ENCODE measurements around the gene NHEJ1.

The NHEJ1 gene

GRCh38 chr2:219073413-219074129 is 87.0 kb downstream of the NHEJ1 start:
- DNase-seq = peak; percentile 60
- Histone ChIP-seq H3K36me3 (replicated peaks) (peaks cover 3% of the 10 kb centered on the region), H3K27me3 (replicated peaks) (no peaks in the 10 kb centered on the region), H3K27ac (no peak overlapping the region), H3K4me3 (ENCODE audit: low read depth, low read length) (no peak overlapping the region)
- in situ Hi-C loops (cut with HindIII; ENCODE audit: low pct_ligation_motif_present, low sequenced_read_pairs) = no loop called here
- peak; percentile 81 for TF ChIP-seq CTCF (IDR thresholded peaks at IDR 0.05; ENCODE audit: low read depth, low read length, missing control alignments)

GRCh38 chr2:219072741-219073250 is 87.8 kb downstream of the NHEJ1 start:
- Histone ChIP-seq H3K36me3 (replicated peaks) (peaks cover 3% of the 10 kb centered on the region), H3K4me3 (ENCODE audit: low read depth, low read length) (no peak overlapping the region), H3K27me3 (replicated peaks) (no peaks in the 10 kb centered on the region), H3K27ac (no peak overlapping the region)
- no peak for DNase-seq
- no peak for TF ChIP-seq CTCF (IDR thresholded peaks at IDR 0.05; ENCODE audit: low read depth, low read length, missing control alignments)
- in situ Hi-C loops (cut with HindIII; ENCODE audit: low pct_ligation_motif_present, low sequenced_read_pairs) = no loop called here

- H3K36me3 ChIP-seq (replicated peaks) = peaks cover 3% of the 10 kb centered on the region
Measured at GRCh38 chr2:219071131-219071816, 89.3 kb downstream of the NHEJ1 start.

GRCh38 chr2:219065484-219065883 is 95.1 kb downstream of the NHEJ1 start:
- in situ Hi-C loops (cut with HindIII; ENCODE audit: low pct_ligation_motif_present, low sequenced_read_pairs) = no loop called here
- Histone ChIP-seq H3K36me3 (replicated peaks) (no peaks in the 10 kb centered on the region), H3K4me3 (ENCODE audit: low read depth, low read length) (no peak overlapping the region), H3K27ac (no peak overlapping the region), H3K27me3 (replicated peaks) (peaks cover 27% of the 10 kb centered on the region)
- DNase-seq = no peak
- no peak for TF ChIP-seq CTCF (IDR thresholded peaks at IDR 0.05; ENCODE audit: low read depth, low read length, missing control alignments)

More at GRCh38 chr2:219071131-219071816, 89.3 kb downstream of the NHEJ1 start:
- in situ Hi-C loops (cut with HindIII; ENCODE audit: low pct_ligation_motif_present, low sequenced_read_pairs) = no loop called here
- TF ChIP-seq CTCF (IDR thresholded peaks at IDR 0.05; ENCODE audit: low read depth, low read length, missing control alignments) = no peak
- Histone ChIP-seq H3K27ac (no peak overlapping the region), H3K4me3 (ENCODE audit: low read depth, low read length) (no peak overlapping the region), H3K27me3 (replicated peaks) (no peaks in the 10 kb centered on the region)
- DNase-seq = no peak

GRCh38 chr2:219062081-219062480 is 98.5 kb downstream of the NHEJ1 start:
- Histone ChIP-seq H3K27me3 (replicated peaks) (peaks cover 59% of the 10 kb centered on the region), H3K4me3 (ENCODE audit: low read depth, low read length) (no peak overlapping the region), H3K27ac (no peak overlapping the region), H3K36me3 (replicated peaks) (no peaks in the 10 kb centered on the region)
- DNase-seq = no peak
- in situ Hi-C loops (cut with HindIII; ENCODE audit: low pct_ligation_motif_present, low sequenced_read_pairs) = no loop called here
- no peak for TF ChIP-seq CTCF (IDR thresholded peaks at IDR 0.05; ENCODE audit: low read depth, low read length, missing control alignments)

All from brain microvascular endothelial cell (primary cell).